Activated T-cell treated with anti-CD3 and anti-CD28 coated beads, Interleukin-2, amount 50 U/mL, for 4 hours (primary cell): ENCODE data around the gene ARID5B. TPM values are rescaled to one million over a fixed set of nuclear protein-coding genes. Genes with fewer than 3 reads are reported as not detected.

ENCODE experiments used
- ATAC-seq, 2 donors: fragments of 200-7000 bp; cut with Tn5 transposase; one replicate each; pipeline ENCODE4 v1.10.0; 2021
- DNase-seq: peaks from one replicate; pipeline ENCODE4 v3.0.0-alpha.2; 2020
- H3K27me3 Mint-ChIP-seq: one replicate; pipeline ENCODE4 v1.8.0; 2021; ENCODE audit warnings: low read depth, mixed read lengths
- H3K36me3 Mint-ChIP-seq: one replicate; pipeline ENCODE4 v1.8.0; 2022; ENCODE audit warnings: mixed read lengths; ENCODE audit not compliant: insufficient read depth
- H3K4me1 Mint-ChIP-seq: one replicate; pipeline ENCODE4 v1.8.0; 2021; ENCODE audit warnings: low read depth, mixed read lengths
- H3K4me3 Mint-ChIP-seq: one replicate; pipeline ENCODE4 v1.8.0; 2021; ENCODE audit warnings: mild to moderate bottlenecking, moderate library complexity, mixed read lengths
- H3K9me3 Mint-ChIP-seq: one replicate; pipeline ENCODE4 v1.8.0; 2021; ENCODE audit warnings: mixed read lengths
- total RNA-seq, 3 donors: library from RNA; stranded (reverse); gene quantifications; one replicate each; pipeline ENCODE4 v1.2.1, GENCODE V29; 2021

The ARID5B gene
- total RNA-seq, 3 donors from 2014 or later, result 50.8 to 83.7 (median 69.8) TPM

GRCh38 chr10:61931620-61932332 is 30.3 kb downstream of the ARID5B start:
- Mint-ChIP-seq H3K27me3 (no peaks in the 10 kb centered on the region), H3K36me3 (peaks cover 24% of the 10 kb centered on the region), H3K9me3 (peaks cover 3% of the 10 kb centered on the region), H3K4me3 (no peak overlapping the region), H3K4me1 (peaks cover 51% of the 10 kb centered on the region)
- DNase-seq, result no peak
- ATAC-seq, result no peak

GRCh38 chr10:61933859-61934555 is 32.5 kb downstream of the ARID5B start:
- H3K4me1 Mint-ChIP-seq, result peaks cover 69% of the 10 kb centered on the region
- no peaks in the 10 kb centered on the region for H3K27me3 Mint-ChIP-seq
- no peak overlapping the region for H3K4me3 Mint-ChIP-seq
- H3K36me3 Mint-ChIP-seq, result peaks cover 25% of the 10 kb centered on the region
- ATAC-seq, result no peak
- DNase-seq, result no peak
- peaks cover 3% of the 10 kb centered on the region for H3K9me3 Mint-ChIP-seq

GRCh38 chr10:61935077-61935476 is 33.6 kb downstream of the ARID5B start:
- Mint-ChIP-seq H3K9me3 (peaks cover under 1% of the 10 kb centered on the region), H3K4me3 (no peak overlapping the region), H3K27me3 (no peaks in the 10 kb centered on the region), H3K4me1 (peaks cover 72% of the 10 kb centered on the region), H3K36me3 (peaks cover 19% of the 10 kb centered on the region)
- DNase-seq, result no peak
- no peak for ATAC-seq

- Mint-ChIP-seq H3K9me3 (no peaks in the 10 kb centered on the region), H3K27me3 (no peaks in the 10 kb centered on the region), H3K4me3 (no peak overlapping the region), H3K4me1 (peaks cover 84% of the 10 kb centered on the region), H3K36me3 (peaks cover 27% of the 10 kb centered on the region)
- ATAC-seq (no peak), DNase-seq (no peak)
Observed at GRCh38 chr10:61936770-61937169, 35.3 kb downstream of the ARID5B start.

DNA sequence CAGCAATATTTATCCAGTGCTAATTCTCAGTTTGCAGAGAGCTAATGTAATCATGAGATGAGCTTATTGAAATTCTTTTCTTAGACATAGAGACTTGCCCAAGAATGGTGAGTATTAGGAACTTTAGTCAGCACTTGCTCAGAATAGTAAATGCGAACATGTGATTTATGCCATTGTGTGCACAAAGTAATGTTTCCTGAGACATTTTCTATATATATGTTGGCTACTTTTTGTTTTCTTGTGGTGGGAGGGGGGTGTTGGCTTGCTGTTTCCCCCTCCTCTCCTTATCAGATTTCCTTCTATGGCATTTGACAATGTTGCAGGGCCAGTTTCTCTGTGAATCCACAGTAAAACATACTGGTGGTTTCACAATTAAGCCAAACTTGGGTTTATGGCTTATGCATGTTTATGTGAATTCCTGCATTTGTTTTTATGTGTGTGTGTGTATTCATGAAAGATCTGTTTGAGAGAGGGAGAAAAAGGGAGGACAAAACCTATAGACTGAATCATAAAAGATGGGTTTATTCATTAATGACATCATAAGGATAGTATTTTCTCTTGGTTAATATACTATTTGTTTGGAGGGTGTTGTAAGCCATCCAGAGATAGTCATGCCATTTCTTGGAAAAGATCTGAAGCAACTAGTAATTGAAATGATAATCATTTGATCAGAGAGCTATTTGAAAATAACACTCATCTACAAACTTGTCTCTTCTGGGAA is 36.3 kb downstream of the ARID5B start:
- peaks cover 28% of the 10 kb centered on the region for H3K36me3 Mint-ChIP-seq
- H3K27me3 Mint-ChIP-seq, result no peaks in the 10 kb centered on the region
- no peak for DNase-seq
- ATAC-seq, result peak; percentile 59 to 66
- peak overlapping the region; percentile 44 for H3K4me3 Mint-ChIP-seq
- H3K9me3 Mint-ChIP-seq, result no peaks in the 10 kb centered on the region
- peaks cover 84% of the 10 kb centered on the region for H3K4me1 Mint-ChIP-seq

DNA sequence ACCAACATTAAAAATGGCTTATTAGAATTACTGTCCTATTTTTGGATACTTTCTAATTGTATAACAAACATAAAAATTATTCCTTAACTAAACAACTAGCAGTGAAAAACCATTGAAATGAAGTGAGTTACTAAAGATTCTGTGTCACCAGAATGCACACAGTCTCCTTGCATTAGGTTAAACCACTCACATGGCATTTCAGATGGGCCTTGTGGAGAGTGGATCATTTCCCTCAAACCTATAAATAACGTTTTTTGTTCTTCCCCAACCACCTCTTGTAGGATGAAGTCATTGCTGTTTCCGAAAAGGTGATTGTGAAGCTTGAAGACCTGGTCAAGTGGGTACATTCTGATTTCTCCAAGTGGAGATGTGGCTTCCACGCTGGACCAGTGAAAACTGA is 38.4 kb downstream of the ARID5B start:
- DNase-seq (no peak), ATAC-seq (no peak)
- Mint-ChIP-seq H3K4me3 (peak overlapping the region; percentile 54), H3K9me3 (no peaks in the 10 kb centered on the region), H3K4me1 (peaks cover 85% of the 10 kb centered on the region), H3K36me3 (peaks cover 27% of the 10 kb centered on the region), H3K27me3 (no peaks in the 10 kb centered on the region)

DNA sequence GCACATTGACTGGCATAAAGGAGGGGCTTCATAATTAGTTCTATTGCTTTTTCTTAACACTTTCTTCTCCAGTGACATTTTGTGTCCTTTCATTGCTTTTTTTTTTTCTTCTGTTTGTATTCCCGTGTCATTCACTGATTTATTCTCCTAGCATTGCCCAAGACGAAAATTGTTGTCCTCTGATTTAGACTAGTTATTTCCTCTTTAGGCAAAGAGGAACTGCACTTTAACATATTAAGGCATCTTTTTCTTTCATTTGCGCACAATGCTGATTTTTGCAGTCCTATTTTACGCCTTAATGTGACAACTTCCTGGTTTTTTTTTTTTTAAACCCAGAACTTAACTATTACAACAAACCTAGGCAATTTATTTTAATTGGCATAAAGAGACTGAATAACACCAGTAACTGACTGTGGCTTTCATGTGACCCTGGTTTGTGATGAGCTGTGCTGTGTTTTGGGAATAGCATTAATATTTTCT is 39.7 kb downstream of the ARID5B start:
- peaks cover 88% of the 10 kb centered on the region for H3K4me1 Mint-ChIP-seq
- ATAC-seq (no peak), DNase-seq (no peak)
- no peaks in the 10 kb centered on the region for H3K27me3 Mint-ChIP-seq
- no peaks in the 10 kb centered on the region for H3K9me3 Mint-ChIP-seq
- peaks cover 27% of the 10 kb centered on the region for H3K36me3 Mint-ChIP-seq
- H3K4me3 Mint-ChIP-seq, result peak overlapping the region; percentile 43

DNA sequence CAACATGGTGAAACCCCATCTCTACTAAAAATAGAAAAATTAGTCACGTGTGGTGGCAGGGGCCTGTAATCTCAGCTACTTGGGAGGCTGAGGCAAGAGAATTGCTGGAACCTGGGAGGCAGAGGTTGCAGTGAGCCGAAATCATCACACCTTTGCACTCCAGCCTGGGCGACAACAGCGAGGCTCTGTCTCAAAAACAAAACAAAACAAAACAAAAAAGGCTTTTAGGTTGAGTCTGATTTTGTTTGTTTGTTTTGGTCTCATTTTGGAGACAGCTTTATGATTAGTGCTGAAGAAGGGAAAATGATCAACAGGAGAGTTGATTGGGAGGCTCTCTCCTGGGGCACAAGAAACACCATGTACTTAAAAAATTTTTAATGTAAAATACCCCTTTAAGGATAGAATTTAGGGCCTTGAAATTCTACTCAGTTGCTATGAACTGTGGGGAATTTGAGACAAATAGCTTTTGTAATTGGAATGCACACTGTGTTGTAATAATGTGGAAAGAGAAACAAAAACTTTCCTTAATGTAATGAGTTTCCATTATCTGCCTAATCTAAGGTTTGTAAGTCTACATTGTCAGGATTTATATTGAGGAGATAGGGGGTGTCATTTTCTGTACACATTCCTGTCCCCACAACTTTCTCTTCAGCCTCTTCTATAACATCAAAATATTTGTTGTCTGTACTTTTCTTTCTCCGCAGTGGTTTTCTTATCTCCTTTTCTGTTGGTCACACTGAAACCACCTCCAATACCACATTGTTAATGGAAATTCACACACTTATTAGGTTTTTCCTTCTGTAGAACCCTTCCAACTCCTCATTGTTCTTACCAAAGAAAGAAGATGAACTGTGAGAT is 41.3 kb downstream of the ARID5B start:
- DNase-seq, result no peak
- no peaks in the 10 kb centered on the region for H3K27me3 Mint-ChIP-seq
- ATAC-seq, result peak; percentile 13 to 24
- H3K36me3 Mint-ChIP-seq, result peaks cover 30% of the 10 kb centered on the region
- peak overlapping the region; percentile 74 for H3K4me3 Mint-ChIP-seq
- H3K9me3 Mint-ChIP-seq, result no peaks in the 10 kb centered on the region
- H3K4me1 Mint-ChIP-seq, result peaks cover 75% of the 10 kb centered on the region

GRCh38 chr10:61943674-61944378 is 42.3 kb downstream of the ARID5B start:
- no peak for DNase-seq
- Mint-ChIP-seq H3K9me3 (no peaks in the 10 kb centered on the region), H3K27me3 (no peaks in the 10 kb centered on the region), H3K4me1 (peaks cover 65% of the 10 kb centered on the region), H3K4me3 (peak overlapping the region; percentile 74), H3K36me3 (peaks cover 33% of the 10 kb centered on the region)
- ATAC-seq, result peak; percentile 70 to 71

- no peaks in the 10 kb centered on the region for H3K9me3 Mint-ChIP-seq
- H3K36me3 Mint-ChIP-seq, result peaks cover 34% of the 10 kb centered on the region
- peak overlapping the region; percentile 55 for H3K4me3 Mint-ChIP-seq
- peaks cover 57% of the 10 kb centered on the region for H3K4me1 Mint-ChIP-seq
- no peaks in the 10 kb centered on the region for H3K27me3 Mint-ChIP-seq
- DNase-seq (no peak), ATAC-seq (no peak)
Observed at GRCh38 chr10:61944410-61945147, 43.1 kb downstream of the ARID5B start.

DNA sequence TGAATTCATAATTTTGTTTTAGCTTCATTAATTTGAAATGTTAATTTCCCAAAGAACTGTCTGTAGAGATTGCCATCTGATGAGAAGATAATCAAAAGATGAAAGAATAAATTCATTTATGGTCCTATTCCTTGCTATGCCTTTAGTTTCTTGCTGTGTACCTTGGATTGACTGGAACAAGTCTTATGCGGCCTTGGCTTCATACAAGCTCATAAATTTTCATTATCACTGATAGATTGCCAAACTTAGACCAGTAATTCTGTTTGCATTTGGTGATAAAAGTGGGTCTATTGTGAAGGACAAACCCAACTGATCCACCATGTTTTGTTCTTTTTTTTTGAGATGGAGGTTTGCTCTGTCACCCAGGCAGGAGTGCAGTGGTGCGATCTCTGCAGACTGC is 48.2 kb downstream of the ARID5B start:
- Mint-ChIP-seq H3K4me1 (peaks cover 37% of the 10 kb centered on the region), H3K36me3 (peaks cover 40% of the 10 kb centered on the region), H3K9me3 (no peaks in the 10 kb centered on the region), H3K4me3 (no peak overlapping the region), H3K27me3 (no peaks in the 10 kb centered on the region)
- DNase-seq, result no peak
- no peak for ATAC-seq

DNA sequence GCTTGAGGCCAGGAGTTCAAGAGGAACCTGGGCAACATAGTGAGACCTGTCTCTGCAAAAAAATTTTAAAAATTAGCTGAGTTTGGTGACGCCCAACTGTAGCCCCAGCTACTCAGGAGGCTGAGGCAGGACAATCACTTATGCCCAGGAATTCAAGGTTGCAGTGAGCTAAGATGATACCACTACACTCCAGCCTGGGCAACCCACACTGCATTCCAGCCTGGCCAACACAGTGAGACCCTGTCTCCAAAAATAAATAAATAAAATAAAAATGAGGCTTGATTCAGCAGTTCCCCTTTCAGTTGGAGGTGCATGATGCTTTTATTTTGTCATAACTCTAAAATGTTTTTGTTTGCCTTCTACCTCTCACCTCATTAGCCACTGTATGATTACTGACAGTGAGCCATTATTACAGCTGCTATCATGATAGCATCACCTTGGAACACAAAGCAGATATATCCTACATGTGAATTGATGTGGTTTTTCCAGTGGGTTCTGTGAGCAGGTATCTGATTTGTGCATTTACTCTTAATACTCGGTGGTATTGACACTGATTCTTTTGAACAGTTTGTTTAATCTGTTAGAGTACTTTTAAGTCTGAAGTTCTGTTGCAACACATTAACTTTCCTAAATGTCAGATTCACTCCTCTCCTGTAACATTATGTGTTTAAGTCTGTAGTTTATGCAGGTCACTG is 49.1 kb downstream of the ARID5B start:
- no peaks in the 10 kb centered on the region for H3K9me3 Mint-ChIP-seq
- H3K4me3 Mint-ChIP-seq, result no peak overlapping the region
- no peak for ATAC-seq

More for the DNA sequence above, 49.1 kb downstream of the ARID5B start:
- no peak for DNase-seq
- Mint-ChIP-seq H3K27me3 (no peaks in the 10 kb centered on the region), H3K4me1 (peaks cover 34% of the 10 kb centered on the region), H3K36me3 (peaks cover 40% of the 10 kb centered on the region)
